Parathyroid adenoma (tissue), 2 donors: ENCODE measurements around the gene EID3.

Experiments
- H2AFZ ChIP-seq: fragments of 300-600 bp; sonication (generic); one replicate; pipeline ENCODE4 v1.7.0; 2017; ENCODE audit warnings: antibody characterized with exemption, mild to moderate bottlenecking
- H3K27ac ChIP-seq: fragments of 300-600 bp; sonication (generic); one replicate; pipeline ENCODE4 v1.7.0; 2017
- H3K27me3 ChIP-seq: fragments of 300-600 bp; sonication (generic); one replicate; pipeline ENCODE4 v1.7.0; 2017; ENCODE audit warnings: low read length; ENCODE audit not compliant: control insufficient read depth, insufficient read depth
- H3K36me3 ChIP-seq: fragments of 300-600 bp; sonication (generic); one replicate; pipeline ENCODE4 v1.7.0; 2017; ENCODE audit warnings: low read length; ENCODE audit not compliant: control insufficient read depth, insufficient read depth
- H3K4me1 ChIP-seq: fragments of 300-600 bp; sonication (generic); one replicate; pipeline ENCODE4 v1.7.0; 2017; ENCODE audit warnings: control low read depth
- H3K4me2 ChIP-seq: fragments of 300-600 bp; sonication (generic); one replicate; pipeline ENCODE4 v1.7.0; 2017; ENCODE audit warnings: low read length
- H3K4me3 ChIP-seq: fragments of 300-600 bp; sonication (generic); one replicate; pipeline ENCODE4 v1.7.0; 2017; ENCODE audit warnings: low read depth, low read length
- H3K79me2 ChIP-seq: fragments of 300-600 bp; sonication (generic); one replicate; pipeline ENCODE4 v1.7.0; 2017; ENCODE audit warnings: control low read depth
- H3K9ac ChIP-seq: fragments of 300-600 bp; sonication (generic); one replicate; pipeline ENCODE4 v1.7.0; 2017; ENCODE audit warnings: mild to moderate bottlenecking
- H3K9me3 ChIP-seq: fragments of 300-600 bp; sonication (generic); one replicate; pipeline ENCODE4 v1.7.0; 2017; ENCODE audit warnings: low read length; ENCODE audit not compliant: control insufficient read depth
- TF ChIP-seq, protein P1 (sequence below): fragments of 300-600 bp; sonication (generic); IDR thresholded peaks from one replicate; pipeline ENCODE4 v1.7.0; 2017; ENCODE audit warnings: antibody characterized with exemption, mild to moderate bottlenecking
- donor health status: primary hyperparathyroidism.

EID3 gene

DNA sequence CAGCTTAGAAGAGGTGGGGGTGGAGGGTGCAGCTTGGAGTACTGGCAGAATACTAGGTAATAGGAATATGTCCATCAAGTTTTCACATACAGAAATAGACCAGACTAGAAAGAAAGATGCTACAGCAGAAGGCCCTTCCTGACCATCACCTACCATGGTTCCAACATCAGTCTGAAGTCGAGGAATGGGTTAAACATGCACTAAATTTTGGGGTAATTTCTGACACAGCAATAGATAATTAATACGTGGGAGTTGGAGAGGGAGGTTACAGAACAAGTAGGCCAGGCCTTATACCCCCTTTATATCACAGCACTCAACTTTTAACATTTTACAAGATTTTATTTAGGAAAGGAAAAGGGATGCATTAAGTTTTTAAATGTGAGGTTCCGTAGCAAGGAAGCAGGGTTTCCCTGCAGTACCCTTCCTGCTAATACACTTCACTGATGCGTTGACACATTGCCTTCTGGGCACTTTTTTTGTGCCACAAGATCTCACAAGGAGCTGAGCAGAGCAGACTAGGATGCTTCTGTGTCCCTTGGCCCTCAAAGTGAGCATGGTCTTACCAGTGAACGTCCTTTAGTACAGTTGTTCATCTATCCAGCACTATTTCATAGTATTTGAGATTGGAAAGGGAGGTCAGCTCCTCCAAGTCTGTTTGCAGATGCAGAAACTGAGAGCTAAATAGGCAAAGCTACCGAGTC, 50.8 kb downstream of the EID3 start:
- Histone ChIP-seq H3K79me2 (no peaks in the 10 kb centered on the region), H3K27ac (no peak overlapping the region), H3K9me3 (no peaks in the 10 kb centered on the region), H3K4me3 (no peak overlapping the region), H3K4me1 (no peaks in the 10 kb centered on the region), H3K4me2 (no peak overlapping the region), H3K36me3 (no peaks in the 10 kb centered on the region), H2AFZ (no peak overlapping the region), H3K9ac (no peak overlapping the region), H3K27me3 (no peaks in the 10 kb centered on the region)
- TF ChIP-seq, protein P1, sequence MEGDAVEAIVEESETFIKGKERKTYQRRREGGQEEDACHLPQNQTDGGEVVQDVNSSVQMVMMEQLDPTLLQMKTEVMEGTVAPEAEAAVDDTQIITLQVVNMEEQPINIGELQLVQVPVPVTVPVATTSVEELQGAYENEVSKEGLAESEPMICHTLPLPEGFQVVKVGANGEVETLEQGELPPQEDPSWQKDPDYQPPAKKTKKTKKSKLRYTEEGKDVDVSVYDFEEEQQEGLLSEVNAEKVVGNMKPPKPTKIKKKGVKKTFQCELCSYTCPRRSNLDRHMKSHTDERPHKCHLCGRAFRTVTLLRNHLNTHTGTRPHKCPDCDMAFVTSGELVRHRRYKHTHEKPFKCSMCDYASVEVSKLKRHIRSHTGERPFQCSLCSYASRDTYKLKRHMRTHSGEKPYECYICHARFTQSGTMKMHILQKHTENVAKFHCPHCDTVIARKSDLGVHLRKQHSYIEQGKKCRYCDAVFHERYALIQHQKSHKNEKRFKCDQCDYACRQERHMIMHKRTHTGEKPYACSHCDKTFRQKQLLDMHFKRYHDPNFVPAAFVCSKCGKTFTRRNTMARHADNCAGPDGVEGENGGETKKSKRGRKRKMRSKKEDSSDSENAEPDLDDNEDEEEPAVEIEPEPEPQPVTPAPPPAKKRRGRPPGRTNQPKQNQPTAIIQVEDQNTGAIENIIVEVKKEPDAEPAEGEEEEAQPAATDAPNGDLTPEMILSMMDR, result no peak
